Psoas muscle (tissue), 8 donors: ENCODE results near the gene CHRM5. TPM values are rescaled to one million over a fixed set of nuclear protein-coding genes. Genes with fewer than 3 reads are reported as not detected.

Source experiments
- ATAC-seq, 4 donors: fragments of 200-7000 bp; cut with Tn5 transposase; one replicate each; pipeline ENCODE4 v1.9.1; 2020; ENCODE audit warnings: moderate library complexity in 3 of 4, mild to moderate bottlenecking in 2 of 4
- DNase-seq, 2 donors: peaks; one replicate each; pipeline ENCODE4 v3.0.0-alpha.2; 2020
- H3K27ac ChIP-seq: fragments of 200-600 bp; one replicate; pipeline ENCODE4 v1.8.0; 2022
- H3K27me3 ChIP-seq, 3 donors: fragments of 200-600 bp in 1 of 3; one replicate each; pipeline versions ENCODE4 v1.6.1 to v1.8.0; 2013 to 2022; ENCODE audit warnings: low read length in 2 of 3, mild to moderate bottlenecking in 2 of 3, moderate library complexity in 1 of 3; ENCODE audit not compliant: insufficient read depth in 3 of 3
- H3K36me3 ChIP-seq, 2 donors: fragments of 200-600 bp in 1 of 2; one replicate each; pipeline versions ENCODE4 v1.6.1 to v1.8.0; 2013 to 2022; ENCODE audit warnings: low read depth in 1 of 2, mild to moderate bottlenecking in 1 of 2, moderate library complexity in 1 of 2; ENCODE audit not compliant: insufficient read depth in 1 of 2
- H3K4me1 ChIP-seq: fragments of 200-600 bp; one replicate; pipeline ENCODE4 v1.8.0; 2022
- H3K4me3 ChIP-seq: fragments of 200-600 bp; one replicate; pipeline ENCODE4 v1.8.0; 2022; ENCODE audit warnings: mild to moderate bottlenecking
- H3K9me3 ChIP-seq: fragments of 200-600 bp; one replicate; pipeline ENCODE4 v1.8.0; 2022
- CTCF ChIP-seq: fragments of 200-600 bp; IDR thresholded peaks from one replicate; pipeline ENCODE4 v1.8.0; 2022; ENCODE audit warnings: antibody characterized with exemption
- WGBS, 3 donors: extraction: QIAGEN DNeasy Blood & Tissue Kit; methylation state at CpG; one replicate each; pipeline versions ENCODE4 v1.1.6 to v1.1.7; 2013; 5-methylcytosine and 5-hydroxymethylcytosine counted together
- intact Hi-C, 2 donors: fragments of 100-400 bp; cut with DNase I; formaldehyde crosslinking; loops; one replicate each; pipeline versions ENCODE4 v1.11.0 to v1.14.2; 2022
- polyA plus RNA-seq, 3 donors: library from polyadenylated mRNA; stranded (reverse); fragments of 200-250 nt; gene quantifications; one replicate each; pipeline ENCODE4 v1.2.3, GENCODE V29; 2013
- total RNA-seq, 4 donors: library from RNA; stranded (reverse); fragmentation: NEBNext Ultra II Directional in 2 of 4; extraction: Animal tissue kit (Norgen Biotek cat#: 25700) in 2 of 4; gene quantifications; one replicate each; pipeline versions ENCODE4 v1.2.1 to v1.2.4, GENCODE V29; 2021 to 2023
- donor health status: healthy with polysubstance abuse.
- donor health status: DM: no; HTN: no; CAD: no; lungs with moderate emphysema.
- donor health status: Bipolar disorder and iron deficiency.
- donor health status: healthy.
- donor health status: DM: yes; HTN: yes; CAD: no.
- donor health status: DM: no; HTN: no; CAD: no.
- donor health status: DM: no; HTN: no; CAD: no.
- donor health status: DM: yes; HTN: yes; CAD: no.

The CHRM5 gene
- total and polyA plus RNA-seq, 7 donors = under 0.01 to 0.04 TPM; not detected in 5

- Histone ChIP-seq H3K27me3 (no peaks in the 10 kb centered on the region), H3K4me3 (no peak overlapping the region), H3K36me3 (no peaks in the 10 kb centered on the region), H3K4me1 (no peaks in the 10 kb centered on the region), H3K9me3 (no peaks in the 10 kb centered on the region), H3K27ac (no peak overlapping the region)
- TF ChIP-seq CTCF = no peak
- intact Hi-C loops = no loop called here
- WGBS, 3 donors = 24 to 31% (median 27%) methylated on average over 1 of the region's 1 CpG
- ATAC-seq (no peak), DNase-seq (no peak)
These were observed 11.9 kb upstream of the CHRM5 start for GRCh38 chr15:33956397-33956796.

GRCh38 chr15:33959844-33960548, 8.3 kb upstream of the CHRM5 start:
- Histone ChIP-seq H3K36me3 (no peaks in the 10 kb centered on the region), H3K4me3 (no peak overlapping the region), H3K9me3 (no peaks in the 10 kb centered on the region), H3K4me1 (no peaks in the 10 kb centered on the region), H3K27me3 (no peaks in the 10 kb centered on the region), H3K27ac (no peak overlapping the region)
- DNase-seq (no peak), ATAC-seq (no peak)
- TF ChIP-seq CTCF = no peak
- WGBS, 3 donors = 86 to 90% (median 90%) methylated on average over 7 of the region's 7 CpGs
- intact Hi-C loops = loop anchor here in 1 of 2 donors (5.0 kb wide), 1 partner anchor 223 kb away; no protein-coding TSS in a partner anchor

DNA sequence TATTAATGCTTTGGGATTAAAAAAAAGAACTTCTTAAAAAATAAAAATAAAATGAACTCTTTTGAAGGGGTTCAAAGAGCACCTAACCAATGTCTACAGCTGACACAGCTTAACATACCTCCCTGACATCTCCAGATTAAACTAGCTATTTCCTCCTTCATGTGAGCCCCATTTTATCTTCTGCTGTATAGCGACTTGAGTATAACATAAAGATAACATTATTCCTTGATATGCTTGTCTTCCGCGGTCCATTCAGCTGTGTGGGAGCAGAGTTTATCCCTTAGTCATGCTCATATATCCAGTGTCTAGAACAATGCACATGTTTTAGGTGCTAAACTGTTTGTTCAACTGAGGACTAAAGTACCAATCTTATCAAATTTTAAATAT, 7.8 kb upstream of the CHRM5 start:
- H3K27me3 ChIP-seq = no peaks in the 10 kb centered on the region
- intact Hi-C loops = loop anchor here in 1 of 2 donors (5.0 kb wide), 1 partner anchor 223 kb away; no protein-coding TSS in a partner anchor
- no peaks in the 10 kb centered on the region for H3K36me3 ChIP-seq
- ATAC-seq = no peak
- no peak overlapping the region for H3K4me3 ChIP-seq
- no peaks in the 10 kb centered on the region for H3K4me1 ChIP-seq
- TF ChIP-seq CTCF = no peak
- DNase-seq = no peak
- no peaks in the 10 kb centered on the region for H3K9me3 ChIP-seq
- 70 to 85% (median 82%) methylated on average over 3 of the region's 3 CpGs for WGBS, 3 donors
- no peak overlapping the region for H3K27ac ChIP-seq

DNA sequence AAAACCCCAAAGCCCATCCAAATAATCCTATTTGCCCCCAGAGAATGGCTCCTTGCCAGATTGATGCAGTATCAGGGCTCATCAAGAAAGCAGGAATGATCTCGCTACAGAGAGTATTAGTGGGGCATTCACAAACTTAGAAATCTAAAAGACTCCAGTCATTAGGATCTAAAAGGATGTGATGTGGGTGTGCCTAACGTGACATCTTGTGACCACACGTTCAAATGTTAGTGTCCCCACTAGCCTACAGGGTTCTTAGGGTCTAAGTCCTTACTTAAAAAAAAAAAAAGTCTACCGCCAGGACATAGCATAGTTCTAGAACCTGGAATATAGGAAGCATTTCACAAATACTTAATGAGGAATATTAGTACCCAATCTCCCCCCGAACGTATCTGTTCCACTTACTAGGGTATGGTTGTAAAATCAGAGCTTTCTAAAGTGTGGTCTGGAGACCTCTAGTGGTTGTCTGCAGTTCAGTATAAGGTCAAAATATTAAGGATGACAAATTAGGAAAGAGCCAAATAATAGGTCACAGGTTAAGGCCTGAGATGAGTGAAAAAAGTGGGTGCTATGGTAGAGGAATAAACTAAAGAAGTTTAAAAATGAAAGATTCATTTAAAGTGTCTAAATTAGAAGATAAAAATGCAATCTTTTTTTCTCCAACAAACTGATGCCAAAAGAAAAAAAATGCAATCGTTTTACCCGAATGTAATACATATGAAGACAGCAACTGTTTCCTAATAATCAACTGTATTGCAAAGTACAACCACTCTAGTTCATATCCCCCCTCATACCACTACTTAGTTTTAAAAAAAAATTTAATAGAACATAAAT, 4.2 kb upstream of the CHRM5 start:
- Histone ChIP-seq H3K27ac (no peak overlapping the region), H3K36me3 (no peaks in the 10 kb centered on the region), H3K27me3 (no peaks in the 10 kb centered on the region), H3K9me3 (no peaks in the 10 kb centered on the region), H3K4me3 (no peak overlapping the region), H3K4me1 (peaks cover 4% of the 10 kb centered on the region)
- ATAC-seq = peak in 3 of 4 donors; percentile 47 to 67 (median 58)
- DNase-seq = no peak
- WGBS, 3 donors = 53 to 61% (median 56%) methylated on average over 8 of the region's 8 CpGs
- peak; percentile 48 for TF ChIP-seq CTCF
- intact Hi-C loops = loop anchor here in 1 of 2 donors (5.0 kb wide), 1 partner anchor 227 kb away; no protein-coding TSS in a partner anchor
